KOPT-K1 (cell line): ENCODE results near the gene CIART.
"Not testable (repeated sequence)": the region's sequence is repeated elsewhere in the genome, so short reads cannot be mapped to it uniquely, and the experiment has no call there.

ENCODE experiments used
- H3K27ac ChIP-seq: fragments of 200-600 bp; sonication (generic); 2 replicates; pipeline ENCODE4 v1.5.1; 2016; ENCODE audit warnings: antibody characterized with exemption, mild to moderate bottlenecking, low read depth, low read length; ENCODE audit not compliant: poor library complexity, severe bottlenecking
- H3K36me3 ChIP-seq: fragments of 200-600 bp; sonication (generic); 2 replicates; pipeline ENCODE4 v1.5.1; 2017; ENCODE audit warnings: antibody characterized with exemption, mild to moderate bottlenecking, low read length, moderate library complexity; ENCODE audit not compliant: insufficient read depth
- H3K9me3 ChIP-seq: fragments of 200-600 bp; sonication (generic); 2 replicates; pipeline ENCODE4 v1.5.1; 2017; ENCODE audit warnings: antibody characterized with exemption, low read length, mild to moderate bottlenecking; ENCODE audit not compliant: insufficient read depth, poor library complexity, severe bottlenecking

Gene CIART

GRCh38 chr1:150281758-150282557 is at the start of gene CIART:
Gene CIART, plus strand, starts transcription at chr1:150282554. Its CDS starts 714 bp downstream, at chr1:150283268.
- Histone ChIP-seq H3K9me3 (no peaks in the 10 kb centered on the region), H3K27ac (peak within 1 kb of the TSS; percentile 11), H3K36me3 (no peaks in the 10 kb centered on the region)

- peak overlapping the region; percentile 92 for H3K27ac ChIP-seq
- H3K36me3 ChIP-seq = peaks cover 38% of the 10 kb centered on the region
- not testable (repeated sequence) for H3K9me3 ChIP-seq
Observed at GRCh38 chr1:150232921-150233320, 49.4 kb upstream of the CIART start.

- H3K36me3 ChIP-seq = peaks cover 31% of the 10 kb centered on the region
- H3K9me3 ChIP-seq = no peaks in the 10 kb centered on the region
- H3K27ac ChIP-seq = peak overlapping the region; percentile 92
Observed at GRCh38 chr1:150233359-150234308, 48.7 kb upstream of the CIART start.

GRCh38 chr1:150234309-150234565 is 48.1 kb upstream of the CIART start:
- H3K36me3 ChIP-seq = peaks cover 25% of the 10 kb centered on the region
- H3K9me3 ChIP-seq = no peaks in the 10 kb centered on the region
- H3K27ac ChIP-seq = peak overlapping the region; percentile 92

- H3K36me3 ChIP-seq = peaks cover 20% of the 10 kb centered on the region
- H3K27ac ChIP-seq = peak overlapping the region; percentile 92
Observed at GRCh38 chr1:150234566-150235293, 47.6 kb upstream of the CIART start.

GRCh38 chr1:150235294-150235851 is 47.0 kb upstream of the CIART start:
- H3K27ac ChIP-seq = peak overlapping the region; percentile 92
- no peaks in the 10 kb centered on the region for H3K9me3 ChIP-seq
- H3K36me3 ChIP-seq = peaks cover 14% of the 10 kb centered on the region

More at GRCh38 chr1:150234566-150235293, 47.6 kb upstream of the CIART start:
- H3K9me3 ChIP-seq = no peaks in the 10 kb centered on the region

GRCh38 chr1:150235852-150236613 is 46.3 kb upstream of the CIART start, which contains the start of gene ANP32E:
Gene ANP32E, minus strand, starts transcription at chr1:150236112. Its CDS starts 326 bp downstream, at chr1:150235786.
- peak within 1 kb of the TSS; percentile 92 for H3K27ac ChIP-seq
- no peaks in the 10 kb centered on the region for H3K9me3 ChIP-seq
- peaks cover 7% of the 10 kb centered on the region for H3K36me3 ChIP-seq

- H3K27ac ChIP-seq = peak overlapping the region; percentile 92
- H3K9me3 ChIP-seq = no peaks in the 10 kb centered on the region
- H3K36me3 ChIP-seq = 0 out of 2 replicates have a peak, but pooled peaks cover 2% of the 10 kb centered on the region
Observed at GRCh38 chr1:150236614-150237100, 45.7 kb upstream of the CIART start.

GRCh38 chr1:150237176-150237575 is 45.2 kb upstream of the CIART start:
- H3K36me3 ChIP-seq, H3K9me3 ChIP-seq: not testable (repeated sequence)
- peak overlapping the region; percentile 92 for H3K27ac ChIP-seq

GRCh38 chr1:150237746-150238145 is 44.6 kb upstream of the CIART start:
- H3K9me3 ChIP-seq = no peaks in the 10 kb centered on the region
- no peaks in the 10 kb centered on the region for H3K36me3 ChIP-seq
- H3K27ac ChIP-seq = no peak overlapping the region

GRCh38 chr1:150243003-150243402 is 39.4 kb upstream of the CIART start:
- Histone ChIP-seq H3K36me3 (no peaks in the 10 kb centered on the region), H3K9me3 (no peaks in the 10 kb centered on the region), H3K27ac (no peak overlapping the region)

- no peaks in the 10 kb centered on the region for H3K36me3 ChIP-seq
- no peak overlapping the region for H3K27ac ChIP-seq
- no peaks in the 10 kb centered on the region for H3K9me3 ChIP-seq
Observed at GRCh38 chr1:150249936-150250335, 32.4 kb upstream of the CIART start.

- no peaks in the 10 kb centered on the region for H3K36me3 ChIP-seq
- no peak overlapping the region for H3K27ac ChIP-seq
- no peaks in the 10 kb centered on the region for H3K9me3 ChIP-seq
Observed at GRCh38 chr1:150256198-150256553, 26.2 kb upstream of the CIART start.
